ENCODE data around the gene OBSCN.

DNA sequence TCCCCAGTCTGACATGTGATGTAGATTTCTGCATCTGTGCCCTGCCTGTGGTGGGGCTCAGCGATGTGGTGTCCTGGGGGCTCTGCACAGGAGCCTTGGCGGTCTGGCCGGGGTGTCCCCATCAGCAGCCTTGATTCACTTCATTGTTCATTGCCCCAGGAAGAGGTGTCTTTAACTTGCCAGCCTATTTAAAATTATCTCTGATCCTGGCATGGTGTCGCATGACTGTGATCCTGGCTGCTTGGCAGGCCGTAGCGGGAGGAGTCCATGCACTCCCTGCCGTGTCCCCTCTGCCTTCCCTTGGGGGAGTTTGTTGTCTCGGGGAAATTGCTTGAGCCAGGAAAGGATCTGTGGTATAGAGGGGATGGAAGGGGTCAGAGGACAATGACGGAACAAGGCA is 138.9 kb downstream of the OBSCN start:
- no peak for TF ChIP-seq CTCF (conservative IDR thresholded peaks at IDR 0.05 in 1 of 2, IDR thresholded peaks at IDR 0.05 in 1 of 2; ENCODE audit: extremely low read depth in 1 of 2, insufficient read depth in 1 of 2, low read depth in 1 of 2, low read length in 2 of 2)
- no peak for TF ChIP-seq EZH2 (IDR thresholded peaks at IDR 0.05; ENCODE audit: borderline replicate concordance, low read length)

All from mammary epithelial cell (primary cell).